K562 (cell line): ENCODE measurements around the gene CAMK2N1. TPM values are rescaled to one million over a fixed set of nuclear protein-coding genes. Genes with fewer than 3 reads are reported as not detected.

Experiments
- ATF7 ChIP-seq: fragments of 450-650 bp; IDR thresholded peaks from 2 replicates; pipeline ENCODE4 v1.7.1; 2014; ENCODE audit warnings: mild to moderate bottlenecking, moderate library complexity
- CHD1 ChIP-seq: fragments of 200-600 bp; sonication (generic); IDR thresholded peaks from one replicate; pipeline ENCODE4 v1.6.1; 2012; ENCODE audit warnings: mild to moderate bottlenecking, moderate library complexity, low read length, inconsistent platforms
- CREM ChIP-seq: IDR thresholded peaks from 2 replicates; pipeline ENCODE4 v1.6.1; 2014; ENCODE audit warnings: antibody characterized with exemption, low read depth
- DPF2 ChIP-seq: fragments of 450-650 bp; IDR thresholded peaks from 2 replicates; pipeline ENCODE4 v1.6.1; 2016
- E2F6 ChIP-seq, 2 experiments: IDR thresholded peaks; 2 replicates each; pipeline ENCODE4 v1.6.1; 2011; ENCODE audit warnings: borderline replicate concordance in 1 of 2, control low read depth in 1 of 2, low read depth in 1 of 2, low read length in 1 of 2, mild to moderate bottlenecking in 1 of 2, mixed read lengths in 1 of 2, moderate library complexity in 1 of 2; ENCODE audit not compliant: insufficient read depth in 1 of 2, insufficient read length in 1 of 2, poor library complexity in 1 of 2, severe bottlenecking in 1 of 2; ENCODE audit errors: extremely low read depth in 1 of 2
- ELK1 ChIP-seq: sonication (generic); formaldehyde crosslinking; IDR thresholded peaks from 2 replicates; pipeline ENCODE4 v1.8.1; 2022; ENCODE audit warnings: missing genetic modification reagents
- ETS1 ChIP-seq: conservative IDR thresholded peaks from 2 replicates; pipeline ENCODE4 v1.6.1; 2011; ENCODE audit warnings: low read depth, mild to moderate bottlenecking, low read length; ENCODE audit not compliant: control insufficient read depth
- FOXK1 ChIP-seq: sonication (generic); formaldehyde crosslinking; IDR thresholded peaks from 2 replicates; pipeline ENCODE4 v1.8.0; 2022; ENCODE audit warnings: missing genetic modification reagents, mild to moderate bottlenecking, borderline replicate concordance
- ILK ChIP-seq: fragments of 450-650 bp; IDR thresholded peaks from 2 replicates; pipeline ENCODE4 v1.6.1; 2016; ENCODE audit warnings: missing genetic modification characterization, low read depth, mild to moderate bottlenecking, missing compliant biosample characterization, moderate library complexity, borderline replicate concordance
- IRF9 ChIP-seq: fragments of 450-650 bp; IDR thresholded peaks from 2 replicates; pipeline ENCODE4 v1.6.1; 2016; ENCODE audit warnings: missing biosample characterization, missing genetic modification characterization
- KAT2B ChIP-seq: IDR thresholded peaks from one replicate; pipeline ENCODE4 v1.6.1; 2012; ENCODE audit warnings: low read depth, mild to moderate bottlenecking, control low read depth, inconsistent platforms, low read length, moderate library complexity
- NR2C2 ChIP-seq, 2 experiments: fragments of 200-800 bp in 1 of 2; sonication (Bioruptor generic) in 1 of 2; sonication (generic) in 1 of 2; formaldehyde crosslinking in 1 of 2; IDR thresholded peaks; 2 replicates each; pipeline versions ENCODE4 v1.6.1 to v1.8.0; 2016 to 2022; ENCODE audit warnings: mild to moderate bottlenecking in 1 of 2, missing compliant biosample characterization in 1 of 2, missing genetic modification characterization in 1 of 2, missing genetic modification reagents in 1 of 2
- POLR2AphosphoS5 ChIP-seq: IDR thresholded peaks from 2 replicates; pipeline ENCODE4 v1.6.1; 2011; ENCODE audit warnings: mild to moderate bottlenecking, low read depth, low read length, moderate library complexity; ENCODE audit not compliant: control insufficient read depth, insufficient read depth
- POLR2H ChIP-seq: IDR thresholded peaks from 2 replicates; pipeline ENCODE4 v1.6.1; 2016; ENCODE audit warnings: missing genetic modification characterization, low read depth, mild to moderate bottlenecking, control low read depth, missing compliant biosample characterization, moderate library complexity
- SIX5 ChIP-seq, 2 experiments: IDR thresholded peaks; 2 replicates each; pipeline ENCODE4 v1.6.1; 2011; ENCODE audit warnings: low read length in 2 of 2, borderline replicate concordance in 1 of 2, low read depth in 1 of 2, mild to moderate bottlenecking in 1 of 2, moderate library complexity in 1 of 2; ENCODE audit not compliant: insufficient read depth in 1 of 2
- TCF3 ChIP-seq: sonication (generic); formaldehyde crosslinking; IDR thresholded peaks from 2 replicates; pipeline ENCODE4 v1.4.0; 2020; ENCODE audit warnings: mild to moderate bottlenecking, missing genetic modification reagents
- ZBTB12 ChIP-seq: fragments of 250-450 bp; sonication (Bioruptor Pico); IDR thresholded peaks from 2 replicates; pipeline ENCODE4 v1.4.0; 2020
- ZC3H8 ChIP-seq: fragments of 450-650 bp; IDR thresholded peaks from 2 replicates; pipeline ENCODE4 v1.6.1; 2017
- ZNF507 ChIP-seq: conservative IDR thresholded peaks from 2 replicates; pipeline ENCODE4 v1.6.1; 2017; ENCODE audit warnings: missing genetic modification characterization, missing compliant biosample characterization
- ZNF76 ChIP-seq: fragments of 250-450 bp; sonication (Bioruptor Pico); IDR thresholded peaks from 2 replicates; pipeline ENCODE4 v1.4.0; 2020; ENCODE audit warnings: mild to moderate bottlenecking, moderate library complexity, borderline replicate concordance
- polyA plus RNA-seq, 8 experiments: library from polyadenylated mRNA; depleted of rRNA in 4 of 8; stranded (reverse) in 5 of 8; unstranded in 3 of 8; fragments of >200 nt; fragmentation: Nextera tagmentation in 2 of 8; fragmentation: Illumina TruSeq in 1 of 8; extraction: Ambion mirVana in 2 of 8; extraction: Trizol in 1 of 8; gene quantifications; 2 replicates each; pipeline versions ENCODE4 v1.2.1 to v1.2.3, GENCODE V29; 2011 to 2014; ENCODE audit warnings: inconsistent platforms in 1 of 8, missing spikeins in 1 of 8
- total RNA-seq, 7 experiments: library from RNA; depleted of rRNA in 6 of 7; stranded (reverse); fragments of >200 nt in 6 of 7; fragmentation: Illumina TruSeq in 2 of 7; extraction: Trizol in 2 of 7; gene quantifications; 2 replicates each; pipeline versions ENCODE4 v1.2.1 to v1.2.3, GENCODE V29; 2011 to 2021; ENCODE audit warnings: low replicate concordance in 1 of 7

CAMK2N1 gene
- total and polyA plus RNA-seq, 9 of the 15 experiments (the other 6 are each of a cell fraction or from before 2014, with no cell fraction given), result 0.09 to 1.4 (median 0.34) TPM

- TF ChIP-seq E2F6 (IDR thresholded peaks at IDR 0.05; ENCODE audit: borderline replicate concordance in 1 of 2, extremely low read depth in 1 of 2, insufficient read depth in 1 of 2, insufficient read length in 1 of 2, low read depth in 1 of 2, low read length in 1 of 2, poor library complexity in 1 of 2, severe bottlenecking in 1 of 2) (peak; percentile 33 to 34), ETS1 (peak; percentile 86), ELK1 (CRISPR knock-in tag) (0 out of 2 replicates have a peak, but pooled peaks have one; percentile 71), DPF2 (0 out of 2 replicates have a peak, but pooled peaks have one; percentile 31), ZNF76 (CRISPR knock-in tag) (no peak; the same call in 1 of the 2 replicates), SIX5 (IDR thresholded peaks at IDR 0.05; ENCODE audit: borderline replicate concordance in 1 of 2, insufficient read depth in 1 of 2, low read depth in 1 of 2, low read length in 2 of 2) (peak in 1 of 2 experiments; percentile 51; a peak in 2 of 4 replicates), ZNF507 (tag) (no peak), CHD1 (no peak), POLR2H (tag) (peak; percentile 52; the same call in 1 of the 2 replicates), FOXK1 (CRISPR knock-in tag) (peak; percentile 94; the same call in 1 of the 2 replicates), TCF3 (CRISPR knock-in tag) (0 out of 2 replicates have a peak, but pooled peaks have one; percentile 42), IRF9 (tag) (no peak), ILK (no peak), NR2C2 (CRISPR knock-in tag; IDR thresholded peaks at IDR 0.05) (peak; percentile 89), NR2C2 (tag; IDR thresholded peaks at IDR 0.05) (peak; percentile 97), KAT2B (no peak), ZBTB12 (CRISPR knock-in tag) (peak; percentile 93), ATF7 (peak; percentile 77), POLR2AphosphoS5 (peak; percentile 70), CREM (peak; percentile 99), ZC3H8 (no peak)
Measured at GRCh38 chr1:20507564-20508410, 21.8 kb upstream of the CAMK2N1 start, which contains the start of gene MUL1 (continued).
